Small intestine (tissue), 7 donors: ENCODE results near the gene BRCA1. TPM values are rescaled to one million over a fixed set of nuclear protein-coding genes. Genes with fewer than 3 reads are reported as not detected.

Experiments used
- DNase-seq, 2 donors: peaks; one replicate each; pipeline versions ENCODE4 v3.0.0 to v3.0.0-alpha.2; 2013
- FAIRE-seq: peaks from 2 replicates; lab custom pipeline; 2012; peaks lifted over from hg19 to GRCh38; lab: Jason Lieb, UNC
- H3K27ac ChIP-seq, 3 donors: one replicate each; pipeline ENCODE4 v1.5.1; 2013; ENCODE audit warnings: low read length in 2 of 3, mild to moderate bottlenecking in 2 of 3, control low read depth in 1 of 3, inconsistent platforms in 1 of 3, low read depth in 1 of 3, moderate library complexity in 1 of 3
- H3K27me3 ChIP-seq, 3 donors: one replicate each; pipeline ENCODE4 v1.6.1; 2013; ENCODE audit warnings: low read length in 3 of 3, inconsistent platforms in 1 of 3; ENCODE audit not compliant: control insufficient read depth in 3 of 3, insufficient read depth in 3 of 3
- H3K36me3 ChIP-seq, 3 donors: one replicate each; pipeline ENCODE4 v1.6.1; 2013; ENCODE audit warnings: low read length in 3 of 3, inconsistent platforms in 1 of 3, low read depth in 1 of 3, mild to moderate bottlenecking in 1 of 3, moderate library complexity in 1 of 3; ENCODE audit not compliant: control insufficient read depth in 3 of 3, insufficient read depth in 2 of 3
- H3K4me1 ChIP-seq, 3 donors: one replicate each; pipeline ENCODE4 v1.6.1; 2013; ENCODE audit warnings: low read length in 2 of 3, inconsistent platforms in 1 of 3, low read depth in 1 of 3, mild to moderate bottlenecking in 1 of 3, moderate library complexity in 1 of 3; ENCODE audit not compliant: control insufficient read depth in 3 of 3, insufficient read depth in 2 of 3
- H3K4me3 ChIP-seq, 3 donors: one replicate each; pipeline ENCODE4 v1.5.1; 2013; ENCODE audit warnings: low read length in 3 of 3, control low read depth in 1 of 3, inconsistent platforms in 1 of 3, low read depth in 1 of 3, mild to moderate bottlenecking in 1 of 3, moderate library complexity in 1 of 3
- H3K9me3 ChIP-seq, 2 donors: one replicate each; pipeline ENCODE4 v1.6.1; 2013; ENCODE audit warnings: low read depth in 1 of 2, low read length in 1 of 2; ENCODE audit not compliant: control insufficient read depth in 2 of 2, insufficient read depth in 1 of 2
- WGBS, 3 donors: extraction: QIAGEN DNeasy Blood & Tissue Kit; methylation state at CpG; one replicate each; pipeline ENCODE4 v1.1.7; 2013; 5-methylcytosine and 5-hydroxymethylcytosine counted together
- polyA plus RNA-seq, 4 donors: library from polyadenylated mRNA; stranded (reverse) in 3 of 4; unstranded in 1 of 4; fragments of 200-250 nt in 3 of 4; fragments of 120-200 nt in 1 of 4; gene quantifications; one replicate each; pipeline versions ENCODE4 v1.2.1 to v1.2.3, GENCODE V29; 2013
- donor health status: healthy with polysubstance abuse.
- donor health status: control.
- donor health status: control.
- donor health status: Bipolar disorder and iron deficiency.
- donor health status: healthy.

Gene BRCA1
- polyA plus RNA-seq, 4 donors, result 0.45 to 12.4 (median 5.5) TPM

DNA sequence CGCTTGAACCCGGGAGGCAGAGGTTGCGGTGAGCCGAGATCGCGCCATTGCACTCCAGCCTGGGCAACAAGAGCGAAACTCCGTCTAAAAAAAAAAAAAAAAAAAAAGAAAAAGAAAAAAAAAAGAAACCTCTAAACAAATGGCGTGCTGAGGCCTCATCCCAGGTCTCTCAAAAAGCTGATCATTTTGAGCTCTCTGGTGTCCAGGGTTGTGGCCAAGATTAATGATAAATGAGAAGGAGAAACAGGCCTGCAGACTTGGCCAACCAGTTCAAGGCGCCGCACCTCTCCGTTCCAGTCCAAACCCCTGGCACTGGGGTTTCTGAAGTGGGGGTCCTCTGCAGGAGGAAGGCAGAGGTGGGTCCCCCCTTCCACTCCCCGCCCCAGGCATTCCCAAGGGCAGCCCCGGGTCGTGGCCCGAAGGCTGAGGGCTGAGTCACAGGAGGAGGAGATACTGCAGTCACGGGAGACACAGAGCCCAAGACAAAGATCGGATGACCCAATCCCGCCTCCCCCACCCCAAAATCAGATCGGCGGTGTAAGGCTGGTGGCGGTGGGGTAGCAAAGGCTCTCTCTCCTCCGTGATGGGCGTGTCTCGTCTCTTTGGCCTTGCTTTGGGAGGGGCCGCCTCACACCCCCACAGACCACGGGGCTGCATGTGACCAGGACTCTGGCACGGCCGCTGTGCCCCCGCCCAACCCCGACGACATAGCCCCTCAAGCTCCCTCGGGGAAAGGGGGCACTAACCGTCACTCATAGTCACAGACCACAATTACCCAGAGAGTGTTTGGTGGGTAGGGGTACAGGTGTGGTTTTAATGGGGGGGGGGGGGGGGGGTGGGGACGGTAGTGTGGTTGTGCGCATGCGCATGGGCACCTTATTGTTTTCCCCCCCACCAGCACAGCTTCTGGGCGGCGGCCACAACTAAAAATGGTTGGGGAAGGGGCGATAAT is 104.1 kb downstream of the BRCA1 start:
- Histone ChIP-seq H3K27me3 (peaks cover 0 to 8% (median 0%) of the 10 kb centered on the region in 3 donors), H3K4me3 (peak overlapping the region; percentile 90 to 97 (median 91)), H3K27ac (peak overlapping the region; percentile 66 to 91 (median 77)), H3K36me3 (peaks cover 0 to 34% (median 0%) of the 10 kb centered on the region in 3 donors), H3K4me1 (peaks cover 1 to 34% (median 3%) of the 10 kb centered on the region in 3 donors), H3K9me3 (no peaks in the 10 kb centered on the region)
- peak; percentile 37 to 87 for DNase-seq
- 14 to 22% (median 22%) methylated on average over 27 to 37 of the region's 40 CpGs for WGBS, 3 donors
- FAIRE-seq, result no peak

- H3K4me1 ChIP-seq, result peaks cover 1 to 34% (median 3%) of the 10 kb centered on the region in 3 donors
- peaks cover 0 to 43% (median 0%) of the 10 kb centered on the region in 3 donors for H3K36me3 ChIP-seq
- peaks cover 0 to 4% (median 0%) of the 10 kb centered on the region in 3 donors for H3K27me3 ChIP-seq
- 58 to 80% (median 73%) methylated on average over 6 of the region's 6 CpGs for WGBS, 3 donors
- peak overlapping the region in 2 of 3 donors; percentile 28 to 82 for H3K27ac ChIP-seq
- H3K9me3 ChIP-seq, result no peaks in the 10 kb centered on the region
- H3K4me3 ChIP-seq, result no peak overlapping the region
- FAIRE-seq, result no peak
- no peak for DNase-seq
Measured at GRCh38 chr17:43020030-43020621, 105.0 kb downstream of the BRCA1 start.

GRCh38 chr17:43019418-43019817 is 105.7 kb downstream of the BRCA1 start:
- Histone ChIP-seq H3K9me3 (no peaks in the 10 kb centered on the region), H3K36me3 (peaks cover 0 to 50% (median 0%) of the 10 kb centered on the region in 3 donors), H3K4me3 (no peak overlapping the region), H3K4me1 (peaks cover 1 to 29% (median 3%) of the 10 kb centered on the region in 3 donors), H3K27me3 (no peaks in the 10 kb centered on the region), H3K27ac (peak overlapping the region in 2 of 3 donors; percentile 28 to 82)
- peak; percentile 43 to 64 for DNase-seq
- WGBS, 3 donors, result 14 to 21% (median 19%) methylated on average over 7 of the region's 7 CpGs
- FAIRE-seq, result no peak

GRCh38 chr17:43018932-43019331 is 106.2 kb downstream of the BRCA1 start:
- no peak for FAIRE-seq
- no peak overlapping the region for H3K27ac ChIP-seq
- WGBS, 3 donors, result 40 to 59% (median 48%) methylated on average over 4 of the region's 4 CpGs

DNA sequence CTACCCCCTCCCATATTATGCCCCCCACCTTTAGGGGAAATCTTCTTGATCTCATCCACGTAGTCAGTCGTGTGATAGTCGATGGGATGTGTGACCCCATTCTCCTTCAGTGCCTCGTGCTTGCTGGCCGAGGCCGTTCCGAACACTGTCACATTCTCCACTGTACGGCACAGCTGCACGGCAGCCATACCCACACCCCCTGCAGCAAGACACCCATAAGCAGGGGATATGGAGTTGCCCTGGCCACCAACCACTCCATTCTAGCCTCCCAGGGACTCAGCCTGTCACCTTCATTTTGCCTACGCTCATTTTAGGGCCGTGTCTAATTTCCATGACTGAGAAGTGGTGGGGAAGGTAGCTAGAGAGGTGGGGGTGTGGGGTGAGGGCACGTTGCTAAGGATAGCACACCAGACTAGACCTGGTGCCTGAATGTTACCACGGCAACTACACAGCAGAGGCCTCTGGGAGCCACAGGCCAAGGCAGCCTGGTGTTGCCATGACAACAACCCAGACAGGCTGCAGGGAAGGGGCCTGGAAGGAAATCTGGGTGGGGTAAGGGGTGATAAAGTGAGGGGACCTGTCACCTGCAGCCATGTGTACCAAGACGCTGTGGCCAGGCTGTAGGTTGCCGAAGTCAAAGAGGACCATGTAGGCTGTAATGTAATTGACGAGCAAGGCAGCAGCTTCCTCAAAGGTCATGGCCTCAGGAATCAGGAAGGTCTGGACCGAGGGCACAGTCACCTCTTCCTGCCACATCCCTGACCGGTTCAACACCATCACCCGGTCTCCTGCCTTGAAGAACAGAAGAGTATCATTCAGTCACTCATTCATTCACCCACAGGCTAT is 106.9 kb downstream of the BRCA1 start:
- Histone ChIP-seq H3K4me1 (peaks cover 1 to 28% (median 3%) of the 10 kb centered on the region in 3 donors), H3K9me3 (no peaks in the 10 kb centered on the region), H3K27ac (no peak overlapping the region), H3K27me3 (no peaks in the 10 kb centered on the region), H3K4me3 (no peak overlapping the region), H3K36me3 (peaks cover under 1 to 62% (median 6%) of the 10 kb centered on the region in 3 donors)
- no peak for DNase-seq
- FAIRE-seq, result no peak
- WGBS, 3 donors, result 67 to 77% (median 77%) methylated on average over 19 of the region's 19 CpGs

More at GRCh38 chr17:43018932-43019331, 106.2 kb downstream of the BRCA1 start:
- no peaks in the 10 kb centered on the region for H3K9me3 ChIP-seq
- DNase-seq, result no peak
- no peaks in the 10 kb centered on the region for H3K27me3 ChIP-seq
- peaks cover 0 to 55% (median 1%) of the 10 kb centered on the region in 3 donors for H3K36me3 ChIP-seq
- H3K4me3 ChIP-seq, result no peak overlapping the region
- peaks cover 1 to 28% (median 3%) of the 10 kb centered on the region in 3 donors for H3K4me1 ChIP-seq

GRCh38 chr17:43016216-43016615 is 108.9 kb downstream of the BRCA1 start:
- no peak overlapping the region for H3K4me3 ChIP-seq
- no peak for DNase-seq
- peaks cover 3 to 78% (median 6%) of the 10 kb centered on the region in 3 donors for H3K36me3 ChIP-seq
- no peak for FAIRE-seq
- peaks cover 3 to 33% (median 5%) of the 10 kb centered on the region in 3 donors for H3K4me1 ChIP-seq
- H3K27me3 ChIP-seq, result no peaks in the 10 kb centered on the region
- peak overlapping the region in 1 of 3 donors; percentile 56 for H3K27ac ChIP-seq
- 83 to 88% (median 85%) methylated on average over 7 of the region's 7 CpGs for WGBS, 3 donors
- no peaks in the 10 kb centered on the region for H3K9me3 ChIP-seq

DNA sequence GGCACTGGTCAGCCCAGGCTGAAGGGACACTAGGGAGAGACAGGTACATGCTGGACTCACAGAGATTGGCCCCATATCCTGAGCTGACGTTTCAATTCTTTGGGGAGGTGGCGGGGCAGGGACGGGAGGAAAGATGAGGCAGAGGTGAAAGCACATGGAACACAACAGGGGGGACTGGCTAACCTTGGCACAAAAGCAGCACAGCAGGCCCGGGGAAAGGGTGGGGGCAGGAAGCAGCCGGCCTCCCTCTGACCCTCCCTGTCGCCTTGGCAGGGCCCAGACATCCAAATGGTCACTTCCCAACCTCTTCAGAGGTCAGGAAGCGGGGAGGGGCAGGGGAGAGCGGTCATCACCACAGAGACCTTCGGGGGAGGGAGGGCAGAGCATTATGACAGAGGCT is 109.6 kb downstream of the BRCA1 start:
- no peak for FAIRE-seq
- Histone ChIP-seq H3K27me3 (no peaks in the 10 kb centered on the region), H3K4me3 (no peak overlapping the region), H3K36me3 (peaks cover 3 to 77% (median 6%) of the 10 kb centered on the region in 3 donors), H3K4me1 (peaks cover 3 to 34% (median 5%) of the 10 kb centered on the region in 3 donors), H3K9me3 (no peaks in the 10 kb centered on the region), H3K27ac (peak overlapping the region in 1 of 3 donors; percentile 71)
- DNase-seq, result no peak
- WGBS, 3 donors, result 61 to 85% (median 79%) methylated on average over 7 to 9 of the region's 9 CpGs
